Prostate gland (tissue), 2 donors: ENCODE measurements around the gene GPR183. TPM values are rescaled to one million over a fixed set of nuclear protein-coding genes. Genes with fewer than 3 reads are reported as not detected.

ENCODE experiments used
- DNase-seq: peaks from one replicate; pipeline ENCODE4 v3.0.0-alpha.2; 2019; ENCODE audit warnings: low spot score
- H3K27ac ChIP-seq, 2 donors: fragments of 200-600 bp; sonication (generic); 2 replicates each; pipeline ENCODE4 v1.5.1; 2017 to 2019
- H3K27me3 ChIP-seq: fragments of 200-600 bp; sonication (generic); replicated peaks from 2 replicates; pipeline ENCODE4 v1.5.1; 2019; ENCODE audit not compliant: insufficient read depth
- H3K36me3 ChIP-seq, 2 donors: fragments of 200-600 bp; sonication (generic); 1 replicate in 1 of 2; 2 replicates in 1 of 2; pipeline versions ENCODE4 v1.5.1 to v1.8.1; 2017 to 2019
- H3K4me1 ChIP-seq: fragments of 200-600 bp; sonication (generic); replicated peaks from 2 replicates; pipeline ENCODE4 v1.5.1; 2019
- H3K4me3 ChIP-seq, 2 donors: fragments of 200-600 bp; sonication (generic); 2 replicates each; pipeline ENCODE4 v1.5.1; 2017 to 2019
- H3K9me3 ChIP-seq: fragments of 200-600 bp; sonication (generic); 2 replicates; pipeline ENCODE4 v1.5.1; 2017
- POLR2A ChIP-seq: fragments of 450-650 bp; IDR thresholded peaks from one replicate; pipeline ENCODE4 v1.6.1; 2016; ENCODE audit warnings: antibody characterized with exemption, mild to moderate bottlenecking
- POLR2AphosphoS5 ChIP-seq: sonication (generic); formaldehyde crosslinking; IDR thresholded peaks from one replicate; pipeline ENCODE4 v1.6.1; 2017; ENCODE audit warnings: antibody characterized with exemption
- WGBS: methylation state at CpG from one replicate; pipeline ENCODE4 v1.1.5; 2018; 5-methylcytosine and 5-hydroxymethylcytosine counted together
- intact Hi-C: fragments of 100-400 bp; cut with DNase I; formaldehyde crosslinking; loops from one replicate; pipeline ENCODE4 v1.14.2; 2022
- total RNA-seq, 2 donors: library from RNA; depleted of rRNA; stranded (reverse); fragments of >200 nt; gene quantifications; one replicate each; pipeline ENCODE4 v1.1.0, GENCODE V29; 2016
- TF ChIP-seq, protein P1 (sequence below), 4 experiments: fragments of 200-600 bp in 2 of 4; fragments of 450-650 bp in 2 of 4; sonication (generic) in 2 of 4; IDR thresholded peaks; 1 replicate in 3 of 4; 2 replicates in 1 of 4; pipeline ENCODE4 v1.5.1; 2016 to 2019; ENCODE audit warnings: antibody characterized with exemption in 4 of 4, mild to moderate bottlenecking in 2 of 4, moderate library complexity in 2 of 4

GPR183 gene
- total RNA-seq, 2 donors from 2014 or later, result 2.6 to 3.8 TPM

DNA sequence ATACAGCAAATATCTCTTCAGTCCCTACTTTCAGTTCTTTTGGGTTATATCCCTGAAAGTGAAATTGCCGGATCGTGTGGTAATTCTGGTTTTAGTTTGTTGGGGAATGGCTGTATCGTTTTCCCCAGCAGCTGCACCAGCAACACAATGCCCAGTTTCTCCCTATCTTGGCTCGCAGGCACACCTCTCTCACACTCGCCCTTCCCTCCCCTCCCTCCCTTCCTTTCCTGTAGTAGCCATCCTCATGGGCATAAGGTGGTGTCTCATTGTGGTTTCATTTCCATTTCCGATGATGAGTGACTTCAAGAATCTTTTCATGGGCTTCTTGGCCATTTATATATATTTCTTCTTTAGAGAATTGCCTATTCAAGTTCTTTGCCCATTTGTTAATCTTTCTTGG lies 40.4 kb downstream of the GPR183 start:
- Histone ChIP-seq H3K4me1 (no peaks in the 10 kb centered on the region), H3K27ac (no peak overlapping the region), H3K36me3 (no peaks in the 10 kb centered on the region), H3K27me3 (no peaks in the 10 kb centered on the region), H3K4me3 (no peak overlapping the region), H3K9me3 (no peaks in the 10 kb centered on the region)
- TF ChIP-seq POLR2A (no peak), POLR2AphosphoS5 (no peak)
- TF ChIP-seq, protein P1, sequence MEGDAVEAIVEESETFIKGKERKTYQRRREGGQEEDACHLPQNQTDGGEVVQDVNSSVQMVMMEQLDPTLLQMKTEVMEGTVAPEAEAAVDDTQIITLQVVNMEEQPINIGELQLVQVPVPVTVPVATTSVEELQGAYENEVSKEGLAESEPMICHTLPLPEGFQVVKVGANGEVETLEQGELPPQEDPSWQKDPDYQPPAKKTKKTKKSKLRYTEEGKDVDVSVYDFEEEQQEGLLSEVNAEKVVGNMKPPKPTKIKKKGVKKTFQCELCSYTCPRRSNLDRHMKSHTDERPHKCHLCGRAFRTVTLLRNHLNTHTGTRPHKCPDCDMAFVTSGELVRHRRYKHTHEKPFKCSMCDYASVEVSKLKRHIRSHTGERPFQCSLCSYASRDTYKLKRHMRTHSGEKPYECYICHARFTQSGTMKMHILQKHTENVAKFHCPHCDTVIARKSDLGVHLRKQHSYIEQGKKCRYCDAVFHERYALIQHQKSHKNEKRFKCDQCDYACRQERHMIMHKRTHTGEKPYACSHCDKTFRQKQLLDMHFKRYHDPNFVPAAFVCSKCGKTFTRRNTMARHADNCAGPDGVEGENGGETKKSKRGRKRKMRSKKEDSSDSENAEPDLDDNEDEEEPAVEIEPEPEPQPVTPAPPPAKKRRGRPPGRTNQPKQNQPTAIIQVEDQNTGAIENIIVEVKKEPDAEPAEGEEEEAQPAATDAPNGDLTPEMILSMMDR (IDR thresholded peaks at IDR 0.05), result no peak
- DNase-seq, result no peak
- intact Hi-C loops, result no loop called here
- 87% methylated on average over 6 of the region's 6 CpGs for WGBS

DNA sequence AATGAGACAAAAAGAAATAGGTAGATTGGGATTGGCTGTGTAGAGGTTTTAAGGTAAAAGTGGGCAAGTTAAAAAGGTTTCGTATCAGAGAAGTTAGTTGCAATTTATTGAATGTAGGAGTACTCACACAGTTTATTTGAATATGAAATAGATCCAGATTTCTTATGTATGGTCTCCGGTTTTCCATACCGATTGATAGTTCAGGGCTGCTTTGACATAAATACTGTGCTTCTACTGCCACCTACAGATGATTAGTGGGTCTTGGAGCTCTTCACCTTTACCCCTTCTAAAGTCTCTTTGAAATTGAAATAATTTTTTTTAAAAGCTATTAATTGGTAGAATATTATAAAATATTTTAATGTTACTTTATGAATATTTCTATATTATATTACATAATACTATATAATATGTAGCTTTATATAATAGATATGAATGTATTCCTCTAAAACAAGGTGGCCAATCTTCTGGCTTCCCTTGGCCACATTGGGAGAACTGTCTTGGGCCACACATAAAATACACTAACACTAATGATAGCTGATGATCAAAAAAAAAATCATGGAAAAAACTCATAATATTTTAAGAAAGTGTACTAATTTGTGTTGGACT lies 41.3 kb downstream of the GPR183 start:
- H3K27ac ChIP-seq, result no peak overlapping the region
- H3K27me3 ChIP-seq, result no peaks in the 10 kb centered on the region
- no peaks in the 10 kb centered on the region for H3K9me3 ChIP-seq
- H3K36me3 ChIP-seq, result no peaks in the 10 kb centered on the region
- no peak overlapping the region for H3K4me3 ChIP-seq
- H3K4me1 ChIP-seq, result no peaks in the 10 kb centered on the region
- intact Hi-C loops, result loop anchor here (2.0 kb wide), 1 partner anchor 89 kb away; no protein-coding TSS in a partner anchor
- WGBS, result 29% methylated on average over 3 of the region's 3 CpGs
- no peak for DNase-seq
- TF ChIP-seq, protein P1 (IDR thresholded peaks at IDR 0.05), result peak in 3 of 4 experiments; percentile 62 to 67 (median 63)
- TF ChIP-seq POLR2AphosphoS5, result peak; percentile 17
- TF ChIP-seq POLR2A, result no peak

DNA sequence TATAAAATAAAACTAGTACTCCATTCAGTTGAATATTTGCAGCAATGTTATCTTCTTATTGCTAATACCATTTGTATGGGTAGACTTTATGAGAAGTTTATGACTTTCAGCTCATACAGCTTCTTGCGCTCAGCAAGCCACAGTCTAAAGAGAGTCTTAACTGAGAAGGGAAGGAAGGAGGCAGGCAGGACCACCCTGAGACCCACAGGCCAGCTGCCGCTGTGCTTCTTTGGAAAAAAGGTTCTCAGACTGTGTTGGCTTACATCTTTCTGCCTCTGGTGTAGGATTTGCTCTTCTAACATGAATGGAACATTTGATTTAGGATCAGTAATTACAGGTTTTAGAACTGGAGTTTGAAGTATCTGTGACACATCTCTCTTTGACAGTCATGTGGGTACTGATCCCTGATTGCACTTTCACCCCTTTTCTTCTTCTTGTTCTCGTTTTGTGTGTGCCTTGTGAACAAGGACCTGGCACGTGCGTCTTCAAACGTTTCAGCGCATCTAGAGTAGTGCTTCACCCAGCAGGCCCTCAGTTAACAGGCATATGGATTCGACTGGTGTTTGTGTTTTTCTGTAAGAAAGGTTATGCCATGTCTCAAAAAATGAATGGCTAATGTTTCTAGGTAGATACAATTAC lies 41.9 kb downstream of the GPR183 start:
- no peaks in the 10 kb centered on the region for H3K4me1 ChIP-seq
- intact Hi-C loops, result loop anchor here (2.0 kb wide), 1 partner anchor 88 kb away; no protein-coding TSS in a partner anchor
- no peak overlapping the region for H3K4me3 ChIP-seq
- WGBS, result 79% methylated on average over 8 of the region's 8 CpGs
- DNase-seq, result no peak
- H3K27ac ChIP-seq, result no peak overlapping the region
- no peaks in the 10 kb centered on the region for H3K27me3 ChIP-seq
- H3K36me3 ChIP-seq, result no peaks in the 10 kb centered on the region
- TF ChIP-seq, protein P1 (IDR thresholded peaks at IDR 0.05), result no peak
- no peak for TF ChIP-seq POLR2A
- TF ChIP-seq POLR2AphosphoS5, result no peak
- H3K9me3 ChIP-seq, result no peaks in the 10 kb centered on the region

DNA sequence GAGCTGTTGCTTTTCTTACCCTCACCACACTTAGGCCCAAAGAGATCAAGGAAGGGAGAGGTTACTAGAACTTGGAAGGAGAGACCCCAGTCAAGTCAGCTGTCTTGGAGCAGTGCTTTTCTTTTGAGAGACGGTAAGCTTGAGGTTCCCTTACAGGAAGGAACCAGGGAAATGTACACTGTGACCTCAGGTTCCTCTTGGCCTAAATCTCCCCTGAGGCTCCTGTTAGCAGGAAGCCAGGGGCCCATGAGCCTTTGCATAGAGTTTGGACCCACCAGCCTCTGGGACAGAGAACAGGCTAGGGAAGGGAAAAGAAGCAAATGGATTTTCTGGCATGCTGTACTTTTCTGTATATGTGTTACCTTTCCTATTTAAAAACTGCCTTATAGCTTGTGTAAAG lies 43.1 kb downstream of the GPR183 start:
- H3K27ac ChIP-seq, result no peak overlapping the region
- no peaks in the 10 kb centered on the region for H3K27me3 ChIP-seq
- 45% methylated on average over 1 of the region's 1 CpG for WGBS
- H3K4me1 ChIP-seq, result no peaks in the 10 kb centered on the region
- TF ChIP-seq, protein P1 (IDR thresholded peaks at IDR 0.05), result no peak
- TF ChIP-seq POLR2AphosphoS5, result no peak
- TF ChIP-seq POLR2A, result no peak
- no peak for DNase-seq
- intact Hi-C loops, result loop anchor here (2.0 kb wide), 1 partner anchor 87 kb away; no protein-coding TSS in a partner anchor
- no peaks in the 10 kb centered on the region for H3K36me3 ChIP-seq
- no peak overlapping the region for H3K4me3 ChIP-seq
- H3K9me3 ChIP-seq, result no peaks in the 10 kb centered on the region
